Upper lobe of right lung (tissue), 1 donor: Measurements from ENCODE around the gene TMC2. TPM values are rescaled to one million over a fixed set of nuclear protein-coding genes. Genes with fewer than 3 reads are reported as not detected.

Experiments
- ATAC-seq: fragments of 200-7000 bp; cut with Tn5 transposase; one replicate; pipeline ENCODE4 v1.9.1; 2020; ENCODE audit warnings: mild to moderate bottlenecking, moderate library complexity
- DNase-seq: peaks from one replicate; pipeline ENCODE4 v3.0.0-alpha.2; 2020
- H3K27ac ChIP-seq: fragments of 200-600 bp; one replicate; pipeline ENCODE4 v1.8.0; 2022
- H3K27me3 ChIP-seq: fragments of 200-600 bp; one replicate; pipeline ENCODE4 v1.8.0; 2022; ENCODE audit warnings: mild to moderate bottlenecking
- H3K36me3 ChIP-seq: fragments of 200-600 bp; one replicate; pipeline ENCODE4 v1.8.0; 2022
- H3K4me1 ChIP-seq: fragments of 200-600 bp; one replicate; pipeline ENCODE4 v1.8.0; 2022
- H3K4me3 ChIP-seq: fragments of 200-600 bp; one replicate; pipeline ENCODE4 v1.8.0; 2022; ENCODE audit warnings: mild to moderate bottlenecking
- H3K9me3 ChIP-seq: fragments of 200-600 bp; one replicate; pipeline ENCODE4 v1.8.0; 2022
- CTCF ChIP-seq: fragments of 200-600 bp; IDR thresholded peaks from one replicate; pipeline ENCODE4 v1.8.0; 2022; ENCODE audit warnings: antibody characterized with exemption
- intact Hi-C: fragments of 100-400 bp; cut with DNase I; formaldehyde crosslinking; loops from one replicate; pipeline ENCODE4 v1.11.0; 2022
- total RNA-seq: library from RNA; stranded (reverse); fragmentation: NEBNext Ultra II Directional; extraction: Animal tissue kit (Norgen Biotek cat#: 25700); gene quantifications from one replicate; pipeline ENCODE4 v1.2.1, GENCODE V29; 2021
- donor health status: DM: no; HTN: yes; CAD: no; lungs with severe emphysema.

The TMC2 gene
- total RNA-seq, 1 donor from 2014 or later = 0.43 TPM

- no peak for TF ChIP-seq CTCF
- ATAC-seq = no peak
- Histone ChIP-seq H3K36me3 (no peaks in the 10 kb centered on the region), H3K27me3 (no peaks in the 10 kb centered on the region), H3K4me3 (no peak overlapping the region), H3K4me1 (no peaks in the 10 kb centered on the region), H3K27ac (no peak overlapping the region), H3K9me3 (no peaks in the 10 kb centered on the region)
- intact Hi-C loops = no loop called here
- DNase-seq = no peak
Observed at GRCh38 chr20:2619337-2619736, 83.0 kb downstream of the TMC2 start.

- intact Hi-C loops = no loop called here
- ATAC-seq (no peak), DNase-seq (no peak)
- no peaks in the 10 kb centered on the region for H3K36me3 ChIP-seq
- H3K4me3 ChIP-seq = no peak overlapping the region
- H3K4me1 ChIP-seq = no peaks in the 10 kb centered on the region
- no peak for TF ChIP-seq CTCF
- H3K27me3 ChIP-seq = no peaks in the 10 kb centered on the region
- no peak overlapping the region for H3K27ac ChIP-seq
- H3K9me3 ChIP-seq = no peaks in the 10 kb centered on the region
Observed at GRCh38 chr20:2619961-2620595, 83.7 kb downstream of the TMC2 start.

- Histone ChIP-seq H3K27ac (peak overlapping the region; percentile 77), H3K4me3 (peak overlapping the region; percentile 28)
- intact Hi-C loops = no loop called here
Observed at GRCh38 chr20:2624190-2624589, 87.8 kb downstream of the TMC2 start.

GRCh38 chr20:2625062-2625461 lies 88.7 kb downstream of the TMC2 start:
- H3K27ac ChIP-seq = peak overlapping the region; percentile 77
- H3K4me1 ChIP-seq = no peaks in the 10 kb centered on the region
- H3K4me3 ChIP-seq = no peak overlapping the region
- H3K9me3 ChIP-seq = no peaks in the 10 kb centered on the region
- H3K36me3 ChIP-seq = no peaks in the 10 kb centered on the region
- no peak for ATAC-seq
- DNase-seq = no peak
- intact Hi-C loops = no loop called here
- no peak for TF ChIP-seq CTCF
- no peaks in the 10 kb centered on the region for H3K27me3 ChIP-seq

More at GRCh38 chr20:2624190-2624589, 87.8 kb downstream of the TMC2 start:
- peak; percentile 41 for ATAC-seq
- Histone ChIP-seq H3K36me3 (no peaks in the 10 kb centered on the region), H3K9me3 (no peaks in the 10 kb centered on the region), H3K27me3 (no peaks in the 10 kb centered on the region), H3K4me1 (no peaks in the 10 kb centered on the region)
- DNase-seq = no peak
- no peak for TF ChIP-seq CTCF

GRCh38 chr20:2626853-2627541 lies 90.6 kb downstream of the TMC2 start:
- TF ChIP-seq CTCF = no peak
- Histone ChIP-seq H3K36me3 (no peaks in the 10 kb centered on the region), H3K27ac (peak overlapping the region; percentile 30), H3K4me1 (no peaks in the 10 kb centered on the region), H3K27me3 (no peaks in the 10 kb centered on the region), H3K9me3 (no peaks in the 10 kb centered on the region), H3K4me3 (no peak overlapping the region)
- DNase-seq (no peak), ATAC-seq (peak; percentile 16)
- intact Hi-C loops = no loop called here
